Astrocyte of the spinal cord (primary cell): ENCODE measurements around the gene PCSK5.
A peak's percentile ranks its signal among the peaks of the same experiment; 100 is the strongest.

Source experiments
- DNase-seq: peaks from one replicate; pipeline ENCODE4 v3.0.0; 2011; ENCODE audit warnings: low read depth, low spot score
- H3K4me3 ChIP-seq: 2 replicates; pipeline ENCODE4 v1.5.1; 2011; ENCODE audit warnings: low read depth, mild to moderate bottlenecking, low read length, moderate library complexity
- CTCF ChIP-seq: IDR thresholded peaks from 2 replicates; pipeline ENCODE4 v1.5.1; 2012; ENCODE audit warnings: low read depth, mild to moderate bottlenecking, low read length, inconsistent platforms
- in situ Hi-C: cut with HindIII; loops from 2 replicates; pipeline ENCODE4 v1.10.0; 2017; ENCODE audit warnings: low sequenced_read_pairs

The PCSK5 gene

GRCh38 chr9:75950998-75951397 lies 60.5 kb downstream of the PCSK5 start:
- DNase-seq: no peak
- no peak overlapping the region for H3K4me3 ChIP-seq
- in situ Hi-C loops: no loop called here
- no peak for TF ChIP-seq CTCF

GRCh38 chr9:75953218-75953617 lies 62.7 kb downstream of the PCSK5 start:
- no peak for TF ChIP-seq CTCF
- H3K4me3 ChIP-seq: no peak overlapping the region
- DNase-seq: no peak
- in situ Hi-C loops: no loop called here

GRCh38 chr9:75956161-75956560 lies 65.7 kb downstream of the PCSK5 start:
- no peak for TF ChIP-seq CTCF
- no peak for DNase-seq
- in situ Hi-C loops: no loop called here
- no peak overlapping the region for H3K4me3 ChIP-seq

GRCh38 chr9:75957116-75957515 lies 66.6 kb downstream of the PCSK5 start:
- no peak overlapping the region for H3K4me3 ChIP-seq
- TF ChIP-seq CTCF: no peak
- no peak for DNase-seq
- in situ Hi-C loops: no loop called here

- in situ Hi-C loops: no loop called here
- H3K4me3 ChIP-seq: no peak overlapping the region
- no peak for DNase-seq
- TF ChIP-seq CTCF: no peak
These were observed 67.8 kb downstream of the PCSK5 start for GRCh38 chr9:75958226-75958625.

- no peak for DNase-seq
- H3K4me3 ChIP-seq: no peak overlapping the region
- in situ Hi-C loops: no loop called here
- TF ChIP-seq CTCF: no peak
These were observed 70.1 kb downstream of the PCSK5 start for GRCh38 chr9:75960551-75960950.

GRCh38 chr9:75962013-75962661 lies 71.7 kb downstream of the PCSK5 start:
- peak; percentile 50 for DNase-seq
- in situ Hi-C loops: no loop called here
- no peak overlapping the region for H3K4me3 ChIP-seq
- TF ChIP-seq CTCF: no peak
